Endothelial cell of umbilical vein (primary cell): ENCODE data around the gene SERPINB7.

ENCODE experiments used
- EZH2 ChIP-seq: IDR thresholded peaks from 2 replicates; pipeline ENCODE4 v1.6.1; 2012; ENCODE audit warnings: borderline replicate concordance, low read depth, mild to moderate bottlenecking, moderate library complexity, low read length, inconsistent platforms; ENCODE audit not compliant: severe bottlenecking
- TF ChIP-seq, protein P1 (sequence below), 2 donors: IDR thresholded peaks; 1 replicate in 1 of 2; 2 replicates in 1 of 2; pipeline ENCODE4 v1.5.1; 2011; ENCODE audit warnings: low read length in 2 of 2, mild to moderate bottlenecking in 2 of 2, moderate library complexity in 2 of 2, control low read depth in 1 of 2, inconsistent platforms in 1 of 2, low read depth in 1 of 2; ENCODE audit not compliant: insufficient read depth in 1 of 2; ENCODE audit errors: extremely low read depth in 1 of 2

DNA sequence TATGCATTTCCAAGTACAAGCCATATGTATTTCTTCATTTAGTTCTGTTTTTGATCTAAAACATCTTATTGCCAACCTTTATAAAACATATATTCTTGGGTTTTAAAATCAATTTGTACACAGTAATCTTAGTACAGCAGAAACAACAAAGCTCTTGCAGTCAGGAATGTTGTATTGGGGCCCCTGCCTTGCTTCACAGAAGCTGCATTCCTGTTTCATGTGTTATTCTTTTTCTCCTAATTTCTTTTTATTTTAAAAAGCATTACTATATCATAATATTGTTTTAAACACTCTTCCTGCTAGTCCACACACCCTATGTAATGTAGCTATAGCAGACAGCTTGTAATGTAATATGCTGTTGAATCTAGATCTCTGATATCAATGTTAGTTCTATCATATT, 24.0 kb downstream of the SERPINB7 start:
- TF ChIP-seq, protein P1, sequence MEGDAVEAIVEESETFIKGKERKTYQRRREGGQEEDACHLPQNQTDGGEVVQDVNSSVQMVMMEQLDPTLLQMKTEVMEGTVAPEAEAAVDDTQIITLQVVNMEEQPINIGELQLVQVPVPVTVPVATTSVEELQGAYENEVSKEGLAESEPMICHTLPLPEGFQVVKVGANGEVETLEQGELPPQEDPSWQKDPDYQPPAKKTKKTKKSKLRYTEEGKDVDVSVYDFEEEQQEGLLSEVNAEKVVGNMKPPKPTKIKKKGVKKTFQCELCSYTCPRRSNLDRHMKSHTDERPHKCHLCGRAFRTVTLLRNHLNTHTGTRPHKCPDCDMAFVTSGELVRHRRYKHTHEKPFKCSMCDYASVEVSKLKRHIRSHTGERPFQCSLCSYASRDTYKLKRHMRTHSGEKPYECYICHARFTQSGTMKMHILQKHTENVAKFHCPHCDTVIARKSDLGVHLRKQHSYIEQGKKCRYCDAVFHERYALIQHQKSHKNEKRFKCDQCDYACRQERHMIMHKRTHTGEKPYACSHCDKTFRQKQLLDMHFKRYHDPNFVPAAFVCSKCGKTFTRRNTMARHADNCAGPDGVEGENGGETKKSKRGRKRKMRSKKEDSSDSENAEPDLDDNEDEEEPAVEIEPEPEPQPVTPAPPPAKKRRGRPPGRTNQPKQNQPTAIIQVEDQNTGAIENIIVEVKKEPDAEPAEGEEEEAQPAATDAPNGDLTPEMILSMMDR (IDR thresholded peaks at IDR 0.05; ENCODE audit: extremely low read depth in 1 of 2, insufficient read depth in 1 of 2, low read depth in 1 of 2, low read length in 2 of 2), result no peak
- no peak for TF ChIP-seq EZH2
